ENCODE results near the gene FTCD.

Gene FTCD

DNA sequence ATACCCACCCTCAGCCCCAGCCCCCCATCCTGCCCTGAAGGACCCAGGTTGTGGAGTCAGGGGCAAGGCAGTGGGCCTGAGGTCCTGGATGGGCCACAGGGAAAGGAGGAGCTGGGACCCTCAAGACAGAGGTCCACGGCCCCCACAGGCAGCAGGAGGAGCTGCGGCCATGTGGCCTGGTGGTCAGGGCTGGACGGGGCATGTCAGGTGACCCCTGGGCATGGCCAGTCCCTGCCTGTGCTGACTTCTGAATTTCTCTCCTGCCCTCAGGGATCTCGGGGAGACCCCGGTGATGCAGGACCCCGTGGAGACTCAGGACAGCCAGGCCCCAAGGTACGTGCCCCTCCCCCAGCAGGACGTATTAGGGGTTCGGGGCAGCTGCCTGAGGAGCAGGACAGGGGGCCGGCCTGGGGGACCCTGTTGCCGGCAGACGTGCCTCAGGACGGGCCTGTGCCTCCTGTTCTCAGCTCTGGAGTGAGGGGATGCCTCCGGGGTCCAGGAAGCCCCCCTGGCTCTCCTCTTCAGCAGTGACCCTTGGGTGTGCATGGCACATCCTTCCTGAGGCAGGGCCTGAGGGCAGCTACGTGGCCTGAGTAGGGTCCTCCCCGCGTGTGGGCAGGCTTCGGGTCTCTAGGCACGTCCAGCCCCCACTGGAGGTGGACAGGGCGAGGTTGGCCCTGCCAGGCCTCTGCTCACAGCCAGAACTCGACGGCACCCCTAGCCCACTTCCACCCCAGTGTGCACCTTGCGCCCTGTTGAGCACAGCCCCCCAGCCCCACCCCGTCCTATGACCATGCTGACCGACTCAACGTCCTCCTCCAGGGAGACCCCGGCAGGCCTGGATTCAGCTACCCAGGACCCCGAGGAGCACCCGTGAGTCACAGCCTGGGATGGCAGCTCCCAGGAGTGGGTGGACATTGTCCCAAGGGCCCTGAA lies 33.8 kb downstream of the FTCD start:
- DNase-seq: no peak

DNA sequence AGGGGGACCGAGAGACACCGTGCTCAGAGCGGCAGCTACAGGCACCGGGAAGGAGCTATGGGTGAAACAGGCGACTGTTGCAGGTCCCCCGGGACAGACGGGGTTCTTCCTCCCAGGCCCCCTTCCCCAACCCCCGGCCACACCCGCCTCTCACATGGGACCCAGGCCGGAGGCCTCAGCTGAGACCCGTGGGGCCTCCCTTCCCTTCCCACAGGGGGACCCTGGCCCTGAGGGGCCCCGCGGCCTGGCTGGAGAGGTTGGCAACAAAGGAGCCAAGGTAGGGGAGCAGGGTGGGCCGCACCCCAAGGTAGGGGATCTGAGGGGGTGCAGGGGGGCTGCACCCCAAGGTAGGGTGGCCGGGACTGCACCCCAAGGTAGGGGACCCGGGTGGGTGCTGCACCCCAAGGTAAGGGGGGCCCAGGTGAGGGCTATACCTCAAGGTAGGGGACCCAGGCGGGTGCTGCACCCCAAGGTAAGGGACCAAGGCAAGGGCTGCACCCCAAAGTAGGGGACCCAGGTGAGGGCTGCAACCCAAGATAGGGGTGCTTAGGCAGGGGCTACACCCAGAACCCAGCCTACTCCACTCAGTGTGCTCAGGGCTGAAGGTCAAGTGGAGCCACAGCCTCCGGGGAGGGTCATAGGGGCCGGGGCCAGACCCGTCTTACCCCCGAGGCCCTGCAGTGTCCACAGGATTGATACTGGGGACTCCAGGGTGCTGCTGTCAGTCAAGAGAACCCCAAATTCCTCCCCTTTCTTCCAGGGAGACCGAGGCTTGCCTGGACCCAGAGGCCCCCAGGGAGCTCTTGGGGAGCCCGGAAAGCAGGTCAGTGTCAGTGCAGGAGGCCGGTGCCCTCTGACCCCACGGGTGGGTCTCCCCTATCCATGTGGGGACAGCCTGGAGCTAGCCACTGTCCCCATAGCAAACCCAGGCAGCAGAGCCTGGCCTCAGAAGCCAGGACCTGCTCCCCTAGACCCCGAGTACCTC lies 34.8 kb downstream of the FTCD start:
- DNase-seq: no peak

DNA sequence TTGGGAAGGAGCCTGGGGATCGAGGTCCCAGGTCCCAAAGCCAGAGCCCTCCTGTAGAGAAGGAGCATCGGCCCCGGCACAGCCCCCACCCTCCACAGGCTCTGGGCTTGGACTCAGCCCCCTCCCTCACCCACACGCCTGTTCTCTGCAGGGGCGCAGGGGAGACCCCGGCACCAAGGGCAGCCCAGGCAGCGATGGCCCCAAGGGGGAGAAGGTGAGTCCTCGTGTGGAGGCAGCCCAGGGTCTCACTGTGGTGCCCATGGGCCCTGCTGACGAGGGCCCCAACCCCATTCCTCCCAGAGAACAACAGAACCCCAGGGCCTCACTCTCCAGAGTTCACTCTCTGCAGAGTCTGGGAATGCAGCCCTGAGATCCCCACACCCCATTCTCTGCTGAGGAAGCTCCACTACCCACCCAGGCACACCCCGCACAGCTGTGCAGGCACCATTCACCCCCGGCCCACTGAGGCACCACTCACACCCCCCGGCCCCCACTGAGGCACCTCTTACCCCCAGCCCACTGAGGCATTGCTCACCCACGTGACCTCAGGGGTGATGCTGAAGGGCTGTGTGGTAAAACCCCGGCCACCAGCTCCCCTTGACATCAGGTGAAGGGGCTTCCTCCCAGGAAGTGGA lies 35.6 kb downstream of the FTCD start:
- DNase-seq: no peak

DNA sequence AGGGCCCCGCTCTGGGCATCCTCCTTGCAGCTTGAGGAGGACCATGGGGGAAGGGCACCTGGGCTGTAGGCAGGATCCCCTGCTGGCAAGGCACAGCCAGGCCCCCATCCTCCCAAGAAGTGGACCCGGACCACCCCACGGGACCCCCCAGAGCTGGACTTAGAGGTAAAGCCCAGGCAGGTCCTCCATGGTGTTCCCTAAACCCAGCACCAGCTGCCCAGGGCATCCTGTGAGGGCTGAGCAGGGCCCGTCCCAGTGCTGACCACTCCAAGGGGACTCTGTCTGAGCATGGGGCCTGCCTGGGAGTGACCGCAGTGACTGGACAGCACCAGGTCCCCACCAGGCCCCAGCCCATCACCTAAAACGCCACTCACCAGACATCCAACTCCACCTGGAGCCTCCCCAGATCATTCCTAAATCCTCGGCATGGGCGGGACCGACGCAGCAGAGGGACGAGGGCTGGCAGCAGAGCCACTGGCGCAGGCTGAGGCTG lies 36.2 kb downstream of the FTCD start:
- no peak for DNase-seq

DNA sequence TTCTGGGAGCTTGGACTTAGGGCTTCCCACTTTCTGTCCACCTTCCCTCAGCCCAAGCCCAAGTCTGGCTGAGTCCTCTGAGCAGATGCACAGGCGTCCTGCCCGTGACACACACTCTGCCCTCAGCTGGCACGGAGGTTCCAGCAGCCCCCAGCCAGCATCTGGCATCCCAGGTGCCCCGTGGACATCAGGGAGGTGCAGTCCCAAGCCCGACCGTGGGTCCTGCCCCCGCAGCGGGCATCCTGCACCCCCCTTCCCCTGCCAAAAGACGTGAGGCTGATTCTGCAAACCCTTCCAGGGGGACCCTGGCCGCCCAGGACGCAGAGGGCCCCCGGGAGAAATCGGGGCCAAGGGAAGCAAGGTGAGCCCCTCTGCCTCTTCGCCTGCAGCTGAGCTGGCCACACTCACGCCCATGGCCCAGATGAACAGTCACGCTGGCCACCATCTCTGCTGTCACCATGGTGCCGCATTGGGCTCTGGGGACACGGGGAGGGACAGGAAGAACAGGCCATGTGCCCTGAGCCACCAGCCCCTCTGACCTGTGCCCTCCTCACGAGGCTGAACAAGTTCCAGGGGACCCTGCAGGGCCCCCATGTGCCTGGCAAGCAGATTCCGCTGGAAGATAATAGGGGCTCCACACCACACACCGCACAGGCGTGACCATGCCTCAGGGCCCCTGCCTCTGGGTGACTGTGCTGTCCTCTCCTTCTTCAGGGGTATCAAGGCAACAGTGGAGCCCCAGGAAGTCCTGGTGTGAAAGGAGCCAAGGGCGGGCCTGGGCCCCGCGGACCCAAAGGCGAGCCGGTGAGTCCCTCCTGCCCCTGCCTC lies 36.8 kb downstream of the FTCD start:
- DNase-seq: no peak

DNA sequence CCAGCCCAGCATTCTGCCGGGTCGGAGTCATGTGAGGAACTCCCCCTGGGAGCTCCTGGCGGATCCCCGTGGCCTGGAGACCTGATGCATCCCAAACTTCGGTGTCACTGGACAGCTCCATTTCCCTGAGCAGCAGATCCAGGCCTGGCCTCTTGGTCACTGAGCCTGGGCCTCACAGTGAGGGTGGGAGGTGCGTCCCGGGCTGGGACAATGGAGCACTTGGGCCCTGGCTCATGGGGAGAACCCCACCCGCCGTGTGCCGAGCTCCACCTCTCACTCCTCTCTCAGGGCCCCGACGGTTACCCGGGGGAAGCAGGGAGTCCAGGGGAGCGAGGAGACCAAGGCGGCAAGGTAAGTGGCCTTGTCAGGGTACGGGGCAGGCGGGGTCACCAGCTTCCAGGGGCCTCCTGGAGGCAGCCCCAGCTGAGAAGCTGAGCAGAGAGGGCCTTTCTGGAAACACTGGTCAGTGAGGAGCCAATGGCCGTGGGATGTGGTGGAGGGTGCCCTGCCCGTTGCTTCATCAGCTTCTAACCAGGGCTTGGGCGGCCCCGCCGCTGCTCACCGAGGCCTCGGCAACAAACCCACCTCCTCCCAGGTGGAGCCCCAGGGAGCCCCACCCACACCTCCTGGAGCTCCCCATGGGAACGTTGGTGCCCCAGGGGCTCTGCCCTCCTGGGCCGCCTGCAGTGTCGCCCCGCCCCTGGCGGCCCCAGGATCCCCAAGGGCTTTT lies 37.6 kb downstream of the FTCD start:
- no peak for DNase-seq

DNA sequence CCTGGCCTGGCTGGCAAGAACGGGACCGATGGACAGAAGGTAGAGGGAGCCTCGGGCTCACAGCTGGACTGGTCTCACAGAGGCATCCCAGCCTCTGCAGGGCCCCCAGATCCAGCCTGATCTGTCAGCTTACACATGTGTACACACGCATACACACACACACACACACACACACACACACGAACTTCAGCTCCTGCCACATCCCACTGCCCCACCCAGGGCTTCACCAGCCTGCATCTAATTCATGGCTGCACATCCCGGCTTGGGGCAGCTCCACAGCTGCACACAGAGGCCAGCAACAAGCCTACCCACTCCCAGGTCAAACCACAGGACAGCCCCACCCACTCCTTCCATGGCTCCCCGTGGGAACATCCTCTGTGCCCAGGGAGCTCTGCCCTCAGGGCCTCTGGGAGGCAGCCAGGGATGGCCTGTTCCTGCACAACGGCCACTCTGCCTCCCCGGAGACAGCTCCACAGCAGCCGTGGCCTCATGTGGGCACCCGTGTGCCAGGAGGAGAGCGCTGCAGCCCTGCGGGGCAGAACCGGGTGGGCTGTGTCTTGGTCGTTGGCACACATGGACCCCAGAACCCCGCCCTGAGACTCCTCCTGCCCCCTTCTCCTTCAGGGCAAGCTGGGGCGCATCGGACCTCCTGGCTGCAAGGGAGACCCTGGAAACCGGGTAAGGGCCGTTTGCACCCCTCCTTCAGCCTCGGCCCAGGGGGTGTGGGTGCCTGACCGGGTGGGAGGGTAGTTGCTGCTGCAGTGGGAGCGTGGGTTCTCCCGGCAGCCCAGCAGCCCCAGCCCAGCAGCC lies 38.4 kb downstream of the FTCD start:
- no peak for DNase-seq

DNA sequence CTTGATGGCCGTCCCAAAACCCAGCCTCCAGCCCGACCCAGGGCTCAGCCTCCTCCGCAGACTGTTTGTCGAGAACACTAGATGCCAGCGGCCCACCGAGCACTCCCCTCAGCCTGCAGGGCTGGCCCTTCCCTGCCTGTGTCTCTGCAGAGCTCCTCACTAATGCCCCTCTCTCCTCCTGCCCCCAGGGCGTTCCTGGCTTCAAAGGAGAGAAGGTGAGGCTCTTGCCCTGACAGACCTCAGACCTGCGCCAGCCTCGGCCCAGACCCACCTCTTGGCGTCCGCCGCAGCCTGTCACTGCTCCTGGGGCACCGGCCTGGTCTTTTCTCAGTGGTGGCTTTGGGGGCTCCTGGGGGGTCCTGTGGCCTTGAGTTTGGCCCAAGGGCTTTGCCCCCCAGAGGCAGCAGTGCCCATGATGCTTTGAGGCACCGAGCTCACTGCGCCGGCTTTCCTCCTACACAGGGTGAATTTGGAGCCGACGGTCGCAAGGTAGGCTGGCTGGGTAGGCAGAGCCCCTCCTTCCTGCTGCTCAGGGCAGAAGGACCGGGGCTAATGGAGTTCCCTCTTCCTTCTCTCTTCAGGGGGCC lies 39.1 kb downstream of the FTCD start:
- no peak for DNase-seq

DNA sequence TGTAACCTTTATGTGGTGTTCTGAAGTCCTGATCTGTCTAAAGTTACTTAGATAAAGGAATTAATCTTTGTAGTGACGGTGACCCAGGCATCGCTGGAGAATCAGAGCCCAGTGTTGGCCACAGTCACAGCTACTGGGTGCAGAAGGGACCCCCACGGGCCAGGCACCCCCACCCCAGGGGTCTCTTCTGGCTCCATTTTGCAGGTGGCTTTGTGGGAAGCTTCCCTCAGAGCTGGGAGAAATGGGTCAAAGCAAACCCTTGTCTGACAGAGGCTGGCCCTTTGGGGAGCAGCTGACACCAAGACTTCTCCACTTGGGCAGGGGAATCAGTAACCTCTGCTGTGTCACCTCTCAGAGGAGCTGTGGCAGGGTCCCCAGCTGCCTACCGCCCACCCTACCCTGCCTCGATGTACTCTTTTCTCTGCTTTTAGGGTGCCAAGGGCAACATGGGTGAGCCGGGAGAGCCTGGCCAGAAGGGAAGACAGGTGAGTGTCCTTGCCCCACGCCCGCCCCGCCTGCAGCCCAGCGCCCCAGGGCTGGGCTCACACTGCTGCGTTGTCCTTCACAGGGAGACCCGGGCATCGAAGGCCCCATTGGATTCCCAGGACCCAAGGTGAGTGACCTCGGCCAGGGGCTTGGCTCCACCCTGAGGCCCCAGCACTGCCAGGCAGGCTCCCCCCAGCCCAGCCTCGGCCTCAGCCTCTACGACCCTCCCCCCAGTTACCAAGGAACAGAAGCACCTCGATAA lies 39.8 kb downstream of the FTCD start:
- DNase-seq: no peak

DNA sequence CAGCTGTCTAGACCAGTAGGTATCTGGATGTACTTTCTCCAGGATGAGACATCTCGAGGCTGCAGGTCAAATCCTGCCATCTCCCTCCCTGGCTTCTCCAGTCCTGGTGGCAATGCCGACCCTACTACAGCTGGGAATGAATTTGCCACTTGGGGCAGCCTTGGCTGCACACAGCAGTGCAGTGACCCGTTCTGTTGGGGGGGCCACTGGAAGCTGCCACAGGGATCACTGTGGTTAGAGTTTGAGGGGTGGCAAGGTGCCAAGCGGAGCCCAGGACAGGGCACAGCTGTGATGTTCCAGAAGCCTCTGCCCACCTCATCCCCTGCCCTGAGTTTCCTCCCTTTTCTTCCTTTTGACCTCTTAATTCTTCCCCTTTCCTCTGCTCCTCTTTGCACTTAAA lies 40.4 kb downstream of the FTCD start:
- no peak for DNase-seq

DNA sequence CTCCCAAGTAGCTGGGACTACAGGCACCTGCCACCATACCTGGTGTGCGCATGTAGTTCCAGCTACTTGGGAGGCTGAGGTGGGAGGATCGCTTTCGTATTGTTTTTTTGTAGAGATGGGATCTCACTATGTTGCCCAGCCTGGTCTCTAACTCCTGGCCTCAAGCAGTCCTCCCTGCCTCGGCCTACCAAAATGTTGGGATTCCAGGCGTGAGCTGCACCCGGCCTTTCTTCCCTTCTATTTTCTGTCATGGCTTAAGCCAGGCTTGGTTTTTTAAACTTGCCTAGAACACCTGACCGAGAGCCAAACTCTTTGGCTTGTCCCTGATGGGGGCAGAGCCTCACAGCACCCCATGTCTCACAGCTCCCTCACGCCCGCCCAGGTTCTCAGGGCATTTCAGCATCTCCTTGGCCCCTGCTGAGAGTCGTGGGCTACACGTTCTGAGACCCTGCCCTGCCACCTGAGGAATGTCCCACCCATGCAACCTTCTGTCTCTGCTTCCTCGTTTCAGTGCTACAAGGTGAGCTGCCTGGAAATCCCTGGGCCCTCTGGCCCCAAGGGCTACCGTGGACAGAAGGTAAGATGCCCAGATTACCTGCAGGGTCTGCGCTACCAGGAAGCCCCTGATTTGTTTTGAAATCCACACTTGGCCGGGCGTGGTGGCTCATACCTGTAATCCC lies 41.7 kb downstream of the FTCD start:
- no peak for DNase-seq

DNA sequence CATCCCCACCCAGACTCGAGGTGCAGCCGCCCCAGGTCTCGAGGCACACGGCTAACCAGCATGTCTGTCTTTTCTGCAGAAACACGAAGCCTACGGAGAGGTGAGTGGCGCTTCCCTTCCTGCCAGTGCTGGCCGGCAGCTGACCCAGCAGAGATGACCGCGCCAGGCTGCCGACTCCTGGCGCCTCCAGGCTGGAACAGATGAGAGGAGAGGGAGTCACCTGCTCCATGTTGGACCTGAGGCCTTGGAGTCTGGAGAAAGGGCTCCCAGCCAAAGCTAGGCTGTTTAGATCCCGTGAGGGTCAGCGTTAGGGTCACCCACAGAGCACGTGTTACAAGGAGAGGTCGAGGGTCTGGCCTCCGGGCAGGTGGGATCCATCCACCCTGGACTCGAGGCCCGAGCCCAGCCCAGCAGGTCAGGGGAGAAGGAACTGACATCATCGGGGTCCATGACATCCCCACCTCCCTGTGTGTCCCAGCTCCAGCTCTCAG lies 42.6 kb downstream of the FTCD start:
- DNase-seq: no peak

DNA sequence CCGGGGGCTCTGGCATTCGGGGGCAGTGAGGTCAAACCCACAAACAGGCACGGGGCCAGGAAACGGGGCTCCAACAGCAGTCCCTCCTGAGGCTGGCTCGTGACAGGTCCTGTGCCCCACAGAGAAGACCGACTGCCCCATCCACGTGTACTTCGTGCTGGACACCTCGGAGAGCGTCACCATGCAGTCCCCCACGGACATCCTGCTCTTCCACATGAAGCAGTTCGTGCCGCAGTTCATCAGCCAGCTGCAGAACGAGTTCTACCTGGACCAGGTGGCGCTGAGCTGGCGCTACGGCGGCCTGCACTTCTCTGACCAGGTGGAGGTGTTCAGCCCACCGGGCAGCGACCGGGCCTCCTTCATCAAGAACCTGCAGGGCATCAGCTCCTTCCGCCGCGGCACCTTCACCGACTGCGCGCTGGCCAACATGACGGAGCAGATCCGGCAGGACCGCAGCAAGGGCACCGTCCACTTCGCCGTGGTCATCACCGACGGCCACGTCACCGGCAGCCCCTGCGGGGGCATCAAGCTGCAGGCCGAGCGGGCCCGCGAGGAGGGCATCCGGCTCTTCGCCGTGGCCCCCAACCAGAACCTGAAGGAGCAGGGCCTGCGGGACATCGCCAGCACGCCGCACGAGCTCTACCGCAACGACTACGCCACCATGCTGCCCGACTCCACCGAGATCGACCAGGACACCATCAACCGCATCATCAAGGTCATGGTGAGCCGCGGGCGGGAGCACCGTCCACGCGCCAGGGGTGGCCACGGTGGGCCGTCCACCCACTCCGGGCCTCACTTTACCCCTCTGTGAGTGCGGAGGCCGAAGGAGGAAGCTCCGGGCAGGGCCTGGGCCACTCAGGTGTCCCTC lies 43.3 kb downstream of the FTCD start:
- no peak for DNase-seq

DNA sequence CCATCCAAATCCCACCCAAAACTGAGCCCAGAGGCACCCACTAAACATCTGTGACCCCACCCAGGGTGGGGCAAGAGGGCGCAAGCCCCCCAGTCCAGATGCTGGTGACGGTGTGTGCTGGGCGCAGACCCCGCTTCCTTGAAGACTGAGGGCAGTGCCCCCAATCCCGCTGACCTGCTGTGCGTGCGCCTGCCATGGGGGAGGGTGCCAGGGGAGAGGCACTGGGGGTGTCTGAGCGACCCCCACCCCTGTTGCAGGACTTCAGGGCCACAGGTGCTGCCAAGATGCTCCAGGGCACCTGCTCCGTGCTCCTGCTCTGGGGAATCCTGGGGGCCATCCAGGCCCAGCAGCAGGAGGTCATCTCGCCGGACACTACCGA lies 44.2 kb downstream of the FTCD start:
- DNase-seq: no peak

DNA sequence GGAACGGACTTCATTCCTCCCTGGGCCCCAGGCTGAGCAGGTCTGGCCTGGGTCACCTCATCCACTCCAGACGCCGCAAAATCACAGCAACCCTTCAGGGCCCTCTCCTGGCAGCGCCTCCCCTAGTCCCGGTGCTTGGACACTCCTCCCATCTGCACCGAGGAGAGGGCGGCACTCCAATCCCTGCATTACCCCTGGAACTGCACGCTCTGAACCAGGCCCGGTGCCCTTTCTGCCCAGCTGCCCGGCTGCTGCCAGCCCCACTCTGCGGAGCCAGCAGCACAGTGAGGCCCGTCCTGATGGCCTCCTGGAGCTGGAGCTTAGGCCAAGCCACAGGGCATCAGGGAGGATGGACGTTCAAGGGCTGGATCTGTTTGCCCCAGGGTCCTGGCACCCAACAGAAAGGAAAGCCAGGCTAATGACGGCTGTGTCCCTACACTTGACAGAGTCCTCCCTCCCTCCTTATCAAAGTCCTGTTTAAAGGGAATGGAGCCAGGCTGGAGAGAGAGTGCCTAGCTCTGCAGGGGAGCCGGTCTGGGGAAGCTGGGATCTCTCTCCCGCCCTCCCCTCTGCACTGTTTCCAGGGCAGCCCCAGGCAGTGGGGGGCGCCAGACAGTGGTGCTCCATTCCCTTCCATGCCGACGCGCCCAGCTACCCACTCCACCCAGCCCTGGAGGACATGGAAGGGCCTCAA lies 44.7 kb downstream of the FTCD start:
- DNase-seq: no peak

DNA sequence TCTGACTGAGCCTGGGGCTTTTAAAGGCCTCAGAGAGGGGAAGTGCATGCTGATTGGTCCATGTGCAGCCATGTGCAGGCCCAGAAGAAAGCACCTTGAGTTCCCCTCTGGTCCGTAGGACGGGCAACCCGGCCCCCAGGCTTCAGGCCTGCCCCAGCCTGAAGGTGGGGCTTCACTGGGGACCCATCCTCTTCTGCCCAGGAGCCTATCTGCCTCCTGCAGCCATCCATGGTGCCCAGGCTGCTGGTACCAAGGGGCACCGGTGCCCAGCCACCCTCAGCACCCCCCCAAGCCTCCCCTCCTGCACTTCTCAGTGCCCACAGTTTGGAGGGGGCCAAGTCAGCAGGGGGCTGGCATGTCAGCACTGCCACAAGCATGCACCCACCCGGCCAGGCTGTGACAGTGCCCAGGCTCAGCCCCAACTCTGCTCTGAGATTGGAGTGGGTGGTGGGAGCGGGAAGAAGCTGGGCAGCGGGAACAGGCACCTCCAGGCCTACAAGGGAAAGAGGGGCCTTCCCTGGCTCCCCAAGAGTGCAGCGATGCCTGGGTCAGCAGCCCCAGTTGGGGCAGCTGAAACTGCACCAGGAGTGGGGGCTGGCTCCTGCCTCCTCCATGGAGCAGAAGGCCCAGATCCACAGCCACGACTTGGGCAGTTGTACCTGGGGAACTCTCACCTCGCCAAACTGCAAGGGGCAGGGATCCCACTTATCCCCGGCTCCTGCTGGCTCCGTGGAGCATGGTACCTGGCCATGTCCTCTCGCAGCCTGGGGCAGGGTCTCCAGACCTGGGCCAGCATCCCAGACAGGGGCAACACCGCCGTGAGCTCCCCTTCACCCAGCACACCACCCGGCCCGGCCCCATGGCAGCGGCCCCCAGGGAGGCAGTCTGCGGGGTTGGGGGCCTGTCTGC lies 45.8 kb downstream of the FTCD start:
- DNase-seq: no peak
